Caco-2 (cell line): ENCODE results near the gene MRRF. TPM values are rescaled to one million over a fixed set of nuclear protein-coding genes. Genes with fewer than 3 reads are reported as not detected.

ENCODE experiments used
- BruUV-seq: library from RNA; stranded (reverse); fragments of 400-500 nt; replicated peaks from 2 replicates; lab custom pipeline; 2021; lab: Mats Ljungman, UMichigan
- CTCF ChIA-PET: fragments of 300-600 bp; sonication (Branson Sonifier 250); formaldehyde crosslinking; loops from one replicate; lab custom pipeline; 2022; ENCODE audit warnings: antibody characterized with exemption; lab: Charles Lee
- POLR2A ChIA-PET: fragments of 300-600 bp; sonication (Branson Sonifier 250); formaldehyde crosslinking; loops from one replicate; lab custom pipeline; 2022; ENCODE audit warnings: antibody characterized with exemption; lab: Charles Lee
- DNase-seq, 2 experiments: peaks; one replicate each; pipeline versions ENCODE4 v3.0.0 to v3.0.0-alpha.2; 2020 to 2022
- H3K27me3 ChIP-seq: replicated peaks from 2 replicates; pipeline ENCODE4 v1.6.0; 2011; ENCODE audit warnings: low read length; ENCODE audit not compliant: control insufficient read depth, insufficient read depth
- H3K36me3 ChIP-seq: 2 replicates; pipeline ENCODE4 v1.5.1; 2011; ENCODE audit warnings: low read length; ENCODE audit not compliant: control insufficient read depth, insufficient read depth
- H3K4me1 ChIP-seq: fragments of 250-450 bp; sonication (Bioruptor Pico); 2 replicates; pipeline ENCODE4 v1.5.1; 2020; ENCODE audit warnings: mild to moderate bottlenecking
- H3K4me3 ChIP-seq: 2 replicates; pipeline ENCODE4 v1.5.1; 2011; ENCODE audit warnings: low read depth, mild to moderate bottlenecking, control low read depth, low read length
- H3K9me3 ChIP-seq: fragments of 250-450 bp; sonication (Bioruptor Pico); 2 replicates; pipeline ENCODE4 v1.5.1; 2020; ENCODE audit warnings: mild to moderate bottlenecking, moderate library complexity
- H3K27ac Mint-ChIP-seq: one replicate; pipeline ENCODE4 v1.8.0; 2022; ENCODE audit warnings: mixed read lengths; ENCODE audit not compliant: unreplicated experiment
- H3K27me3 Mint-ChIP-seq: one replicate; pipeline ENCODE4 v1.8.0; 2022; ENCODE audit warnings: mixed read lengths; ENCODE audit not compliant: insufficient read depth, unreplicated experiment
- H3K36me3 Mint-ChIP-seq: one replicate; pipeline ENCODE4 v1.8.0; 2022; ENCODE audit warnings: mild to moderate bottlenecking, mixed read lengths; ENCODE audit not compliant: insufficient read depth, unreplicated experiment
- H3K4me1 Mint-ChIP-seq: one replicate; pipeline ENCODE4 v1.8.0; 2022; ENCODE audit warnings: low read depth, mixed read lengths; ENCODE audit not compliant: unreplicated experiment
- H3K4me3 Mint-ChIP-seq: one replicate; pipeline ENCODE4 v1.8.0; 2022; ENCODE audit warnings: mild to moderate bottlenecking, moderate library complexity, mixed read lengths; ENCODE audit not compliant: unreplicated experiment
- H3K9me3 Mint-ChIP-seq: one replicate; pipeline ENCODE4 v1.8.0; 2022; ENCODE audit warnings: mixed read lengths; ENCODE audit not compliant: unreplicated experiment
- intact Hi-C: fragments of 100-400 bp; cut with micrococcal nuclease; formaldehyde crosslinking; loops from one replicate; pipeline ENCODE4 v1.10.0; 2022; ENCODE audit not compliant: unreplicated experiment
- total RNA-seq: library from RNA; stranded (reverse); gene quantifications from 2 replicates; pipeline ENCODE4 v1.2.3, GENCODE V29; 2022
- TF ChIP-seq, protein P1 (sequence below), 2 experiments: fragments of 200-600 bp in 1 of 2; IDR thresholded peaks; 1 replicate in 1 of 2; 2 replicates in 1 of 2; pipeline versions ENCODE4 v1.5.1 to v1.8.0; 2011 to 2022; ENCODE audit warnings: antibody characterized with exemption in 1 of 2, control low read depth in 1 of 2, inconsistent platforms in 1 of 2, low read depth in 1 of 2, low read length in 1 of 2, mild to moderate bottlenecking in 1 of 2, moderate library complexity in 1 of 2; ENCODE audit not compliant: insufficient read depth in 1 of 2, severe bottlenecking in 1 of 2, unreplicated experiment in 1 of 2

Gene MRRF
- total RNA-seq, 1 experiment from 2014 or later, result 64.6 TPM

DNA sequence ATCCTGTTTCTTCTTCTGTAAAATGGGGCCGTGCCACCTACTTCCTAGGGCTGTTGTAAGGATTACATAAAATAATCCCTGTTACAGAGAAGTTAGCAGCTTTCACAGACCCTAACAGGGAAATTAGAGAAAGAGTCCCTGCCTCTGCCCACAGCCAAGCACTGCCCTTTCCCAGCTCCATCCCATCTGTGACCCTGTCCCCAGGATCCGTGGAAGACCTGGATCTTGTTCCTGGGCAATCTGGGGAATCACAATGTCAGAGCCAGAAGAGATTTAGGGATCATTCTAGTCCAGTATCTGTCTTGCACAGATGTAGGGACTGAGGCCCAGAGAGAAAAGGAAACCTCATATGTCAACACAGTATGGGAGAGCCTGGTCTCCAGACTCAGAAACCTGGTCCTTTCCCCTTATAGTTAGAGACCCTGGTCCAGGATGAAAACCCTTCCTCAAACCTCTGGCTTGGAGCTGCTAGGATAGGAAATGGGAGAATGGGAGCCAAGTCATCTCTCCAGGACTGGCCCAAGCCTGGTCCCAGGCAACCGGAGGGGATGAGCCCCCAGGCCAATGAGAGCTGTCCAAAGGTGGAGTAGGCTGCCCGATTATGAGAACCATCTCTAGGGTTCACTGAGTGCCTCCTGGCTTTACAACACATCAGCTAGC, 48.4 kb upstream of the MRRF start:
- Mint-ChIP-seq H3K4me3 (no peak overlapping the region), H3K27ac (no peak overlapping the region), H3K36me3 (no peaks in the 10 kb centered on the region), H3K9me3 (no peaks in the 10 kb centered on the region), H3K4me1 (peaks cover 7% of the 10 kb centered on the region), H3K27me3 (peaks cover 3% of the 10 kb centered on the region)
- CTCF ChIA-PET, result interaction anchor here (1.2 kb wide), 1 partner anchor 93 kb away, joined by 3 read pairs; no protein-coding TSS in a partner anchor
- intact Hi-C loops, result no loop called here
- no peak overlapping the region for H3K4me3 ChIP-seq
- TF ChIP-seq, protein P1, sequence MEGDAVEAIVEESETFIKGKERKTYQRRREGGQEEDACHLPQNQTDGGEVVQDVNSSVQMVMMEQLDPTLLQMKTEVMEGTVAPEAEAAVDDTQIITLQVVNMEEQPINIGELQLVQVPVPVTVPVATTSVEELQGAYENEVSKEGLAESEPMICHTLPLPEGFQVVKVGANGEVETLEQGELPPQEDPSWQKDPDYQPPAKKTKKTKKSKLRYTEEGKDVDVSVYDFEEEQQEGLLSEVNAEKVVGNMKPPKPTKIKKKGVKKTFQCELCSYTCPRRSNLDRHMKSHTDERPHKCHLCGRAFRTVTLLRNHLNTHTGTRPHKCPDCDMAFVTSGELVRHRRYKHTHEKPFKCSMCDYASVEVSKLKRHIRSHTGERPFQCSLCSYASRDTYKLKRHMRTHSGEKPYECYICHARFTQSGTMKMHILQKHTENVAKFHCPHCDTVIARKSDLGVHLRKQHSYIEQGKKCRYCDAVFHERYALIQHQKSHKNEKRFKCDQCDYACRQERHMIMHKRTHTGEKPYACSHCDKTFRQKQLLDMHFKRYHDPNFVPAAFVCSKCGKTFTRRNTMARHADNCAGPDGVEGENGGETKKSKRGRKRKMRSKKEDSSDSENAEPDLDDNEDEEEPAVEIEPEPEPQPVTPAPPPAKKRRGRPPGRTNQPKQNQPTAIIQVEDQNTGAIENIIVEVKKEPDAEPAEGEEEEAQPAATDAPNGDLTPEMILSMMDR (IDR thresholded peaks at IDR 0.05; ENCODE audit: insufficient read depth in 1 of 2, low read depth in 1 of 2, low read length in 1 of 2, severe bottlenecking in 1 of 2, unreplicated experiment in 1 of 2), result no peak
- no peaks in the 10 kb centered on the region for H3K27me3 ChIP-seq
- H3K4me1 ChIP-seq, result peaks cover 10% of the 10 kb centered on the region; the same call in 1 of the 2 replicates
- H3K36me3 ChIP-seq, result no peaks in the 10 kb centered on the region
- POLR2A ChIA-PET, result no interaction called here
- no peaks in the 10 kb centered on the region for H3K9me3 ChIP-seq
- no TSS peak for BruUV-seq
- DNase-seq, result no peak

DNA sequence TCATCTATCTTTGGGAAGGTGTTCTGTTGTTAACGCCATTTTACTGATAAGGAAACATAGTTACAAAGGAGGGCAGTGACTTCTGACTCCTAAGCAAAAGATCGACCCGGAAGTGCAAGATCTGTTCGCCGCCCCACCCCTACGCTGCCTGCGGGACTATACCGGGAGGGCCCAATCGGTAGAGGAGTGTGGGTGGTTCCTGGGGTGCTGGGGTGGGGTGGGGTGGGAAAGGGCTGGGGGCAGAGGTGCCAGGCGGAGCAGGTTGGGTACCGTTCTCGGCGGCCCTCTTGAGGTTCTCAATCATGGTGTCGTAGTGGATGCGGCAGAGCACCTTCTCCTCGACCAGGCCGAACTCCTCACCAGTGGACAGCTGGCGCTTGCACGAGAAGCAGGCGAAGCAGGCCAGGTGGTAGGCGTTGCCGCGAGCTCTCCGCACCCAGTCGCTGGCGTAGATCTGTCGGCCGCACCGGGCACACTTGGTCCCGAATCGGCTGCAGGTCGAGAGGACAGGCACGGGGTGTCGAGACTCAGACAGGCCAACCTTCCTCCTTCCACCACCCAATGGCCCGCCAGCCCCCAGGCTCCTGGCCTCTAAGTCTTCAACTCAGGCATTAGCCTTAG, 47.8 kb upstream of the MRRF start:
- H3K36me3 Mint-ChIP-seq, result no peaks in the 10 kb centered on the region
- BruUV-seq, result no TSS peak
- CTCF ChIA-PET, result no interaction called here

DNA sequence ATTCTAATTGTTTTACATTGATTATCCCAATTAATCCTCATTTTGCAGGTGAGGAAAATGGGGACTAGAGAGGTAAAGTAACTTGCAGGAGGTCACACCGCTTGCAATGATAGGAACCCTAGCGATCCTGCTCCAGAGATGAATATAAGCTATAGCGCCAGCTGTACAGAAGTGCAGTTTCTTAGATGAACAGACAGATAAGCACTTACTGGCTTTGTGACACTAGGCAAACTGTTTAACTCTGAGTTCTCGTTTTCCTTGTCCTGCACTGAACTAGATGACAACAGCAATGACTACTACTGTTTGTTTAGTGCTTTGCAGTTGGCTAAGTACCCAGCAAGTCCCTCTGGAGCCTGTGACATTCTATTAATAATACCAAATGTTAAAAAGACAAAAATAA, 47.0 kb upstream of the MRRF start:
- peaks cover 4% of the 10 kb centered on the region for H3K4me1 Mint-ChIP-seq
- H3K27me3 ChIP-seq, result no peaks in the 10 kb centered on the region
- intact Hi-C loops, result no loop called here

More for the DNA sequence above, 47.8 kb upstream of the MRRF start:
- DNase-seq, result no peak
- Mint-ChIP-seq H3K27me3 (peaks cover 3% of the 10 kb centered on the region), H3K27ac (no peak overlapping the region), H3K9me3 (no peaks in the 10 kb centered on the region), H3K4me1 (peaks cover 7% of the 10 kb centered on the region), H3K4me3 (no peak overlapping the region)
- peaks cover 10% of the 10 kb centered on the region; the same call in 1 of the 2 replicates for H3K4me1 ChIP-seq
- H3K4me3 ChIP-seq, result no peak overlapping the region
- POLR2A ChIA-PET, result no interaction called here
- H3K36me3 ChIP-seq, result no peaks in the 10 kb centered on the region
- intact Hi-C loops, result no loop called here
- no peaks in the 10 kb centered on the region for H3K27me3 ChIP-seq
- TF ChIP-seq, protein P1 (IDR thresholded peaks at IDR 0.05; ENCODE audit: insufficient read depth in 1 of 2, low read depth in 1 of 2, low read length in 1 of 2, severe bottlenecking in 1 of 2, unreplicated experiment in 1 of 2), result no peak
- no peaks in the 10 kb centered on the region for H3K9me3 ChIP-seq

More for the DNA sequence above, 47.0 kb upstream of the MRRF start:
- Mint-ChIP-seq H3K36me3 (no peaks in the 10 kb centered on the region), H3K27me3 (peaks cover 3% of the 10 kb centered on the region), H3K27ac (no peak overlapping the region), H3K9me3 (no peaks in the 10 kb centered on the region), H3K4me3 (no peak overlapping the region)
- no peak for DNase-seq
- H3K36me3 ChIP-seq, result no peaks in the 10 kb centered on the region
- ChIA-PET CTCF (interaction anchor here (0.6 kb wide), 2 partner anchors 47 to 860 kb away, joined by 3 to 4 read pairs; partner anchors contain the start of genes MRRF and RBM18), POLR2A (no interaction called here)
- H3K9me3 ChIP-seq, result no peaks in the 10 kb centered on the region
- no peak overlapping the region for H3K4me3 ChIP-seq
- TF ChIP-seq, protein P1 (IDR thresholded peaks at IDR 0.05; ENCODE audit: insufficient read depth in 1 of 2, low read depth in 1 of 2, low read length in 1 of 2, severe bottlenecking in 1 of 2, unreplicated experiment in 1 of 2), result no peak
- H3K4me1 ChIP-seq, result peaks cover 4% of the 10 kb centered on the region; the same call in 1 of the 2 replicates
- BruUV-seq, result no TSS peak
